Upper lobe of left lung (tissue), 4 donors: ENCODE measurements around the gene CFAP57.

ENCODE experiments used
- EP300 ChIP-seq, 4 donors: sonication (generic); formaldehyde crosslinking; IDR thresholded peaks; one replicate each; pipeline ENCODE4 v1.5.1; 2017; ENCODE audit warnings: antibody characterized with exemption in 4 of 4, control low read depth in 2 of 4
- POLR2AphosphoS5 ChIP-seq, 2 donors: sonication (generic); formaldehyde crosslinking; IDR thresholded peaks; one replicate each; pipeline ENCODE4 v1.5.1; 2017; ENCODE audit warnings: antibody characterized with exemption in 2 of 2
- TF ChIP-seq, protein P1 (sequence below), 6 experiments: fragments of 450-650 bp in 4 of 6; fragments of 200-600 bp in 2 of 6; sonication (generic) in 2 of 6; IDR thresholded peaks; one replicate each; pipeline ENCODE4 v1.5.1; 2016 to 2019; ENCODE audit warnings: antibody characterized with exemption in 6 of 6

DNA sequence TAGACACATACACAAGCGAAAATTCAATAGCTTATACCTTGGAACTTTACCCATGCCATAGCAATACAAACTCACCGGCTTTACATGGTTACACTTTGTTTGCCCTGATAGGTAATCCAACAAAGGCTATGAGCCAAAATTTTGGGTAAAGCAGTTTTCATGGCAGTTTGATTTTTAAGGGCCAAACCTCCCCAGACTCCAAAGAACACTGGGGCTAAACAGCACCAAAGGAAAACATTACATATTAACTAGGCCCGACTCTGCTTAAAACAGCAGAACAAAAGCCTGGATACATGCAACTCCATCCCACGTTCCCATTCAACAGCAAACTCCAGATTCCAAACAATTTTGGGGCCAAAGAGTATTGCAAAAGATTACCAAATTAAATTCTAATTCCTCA, 93.3 kb downstream of the CFAP57 start:
- TF ChIP-seq, protein P1, sequence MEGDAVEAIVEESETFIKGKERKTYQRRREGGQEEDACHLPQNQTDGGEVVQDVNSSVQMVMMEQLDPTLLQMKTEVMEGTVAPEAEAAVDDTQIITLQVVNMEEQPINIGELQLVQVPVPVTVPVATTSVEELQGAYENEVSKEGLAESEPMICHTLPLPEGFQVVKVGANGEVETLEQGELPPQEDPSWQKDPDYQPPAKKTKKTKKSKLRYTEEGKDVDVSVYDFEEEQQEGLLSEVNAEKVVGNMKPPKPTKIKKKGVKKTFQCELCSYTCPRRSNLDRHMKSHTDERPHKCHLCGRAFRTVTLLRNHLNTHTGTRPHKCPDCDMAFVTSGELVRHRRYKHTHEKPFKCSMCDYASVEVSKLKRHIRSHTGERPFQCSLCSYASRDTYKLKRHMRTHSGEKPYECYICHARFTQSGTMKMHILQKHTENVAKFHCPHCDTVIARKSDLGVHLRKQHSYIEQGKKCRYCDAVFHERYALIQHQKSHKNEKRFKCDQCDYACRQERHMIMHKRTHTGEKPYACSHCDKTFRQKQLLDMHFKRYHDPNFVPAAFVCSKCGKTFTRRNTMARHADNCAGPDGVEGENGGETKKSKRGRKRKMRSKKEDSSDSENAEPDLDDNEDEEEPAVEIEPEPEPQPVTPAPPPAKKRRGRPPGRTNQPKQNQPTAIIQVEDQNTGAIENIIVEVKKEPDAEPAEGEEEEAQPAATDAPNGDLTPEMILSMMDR (IDR thresholded peaks at IDR 0.05) = no peak
- no peak for TF ChIP-seq POLR2AphosphoS5 (IDR thresholded peaks at IDR 0.05)
- no peak for TF ChIP-seq EP300 (IDR thresholded peaks at IDR 0.05)
